ENCODE results near the gene RAB4A.

GRCh38 chr1:229282295-229282823, 11.4 kb downstream of the RAB4A start:
- no peak for TF ChIP-seq CTCF (IDR thresholded peaks at IDR 0.05)
- no peak for TF ChIP-seq POLR2A (IDR thresholded peaks at IDR 0.05)

Data from body of pancreas (tissue), 4 donors.